DND-41 (cell line): Measurements from ENCODE around the gene ZNF783.

Experiments
- EZH2 ChIP-seq: IDR thresholded peaks from 3 replicates; pipeline ENCODE4 v1.6.1; 2012; ENCODE audit warnings: borderline replicate concordance, low read depth, mild to moderate bottlenecking, moderate library complexity, low read length, inconsistent platforms; ENCODE audit not compliant: severe bottlenecking
- TF ChIP-seq, protein P1 (sequence below): IDR thresholded peaks from 2 replicates; pipeline ENCODE4 v1.5.1; 2012; ENCODE audit warnings: borderline replicate concordance, low read length, moderate library complexity, mild to moderate bottlenecking; ENCODE audit not compliant: poor library complexity, severe bottlenecking; ENCODE audit errors: extremely low read depth

DNA sequence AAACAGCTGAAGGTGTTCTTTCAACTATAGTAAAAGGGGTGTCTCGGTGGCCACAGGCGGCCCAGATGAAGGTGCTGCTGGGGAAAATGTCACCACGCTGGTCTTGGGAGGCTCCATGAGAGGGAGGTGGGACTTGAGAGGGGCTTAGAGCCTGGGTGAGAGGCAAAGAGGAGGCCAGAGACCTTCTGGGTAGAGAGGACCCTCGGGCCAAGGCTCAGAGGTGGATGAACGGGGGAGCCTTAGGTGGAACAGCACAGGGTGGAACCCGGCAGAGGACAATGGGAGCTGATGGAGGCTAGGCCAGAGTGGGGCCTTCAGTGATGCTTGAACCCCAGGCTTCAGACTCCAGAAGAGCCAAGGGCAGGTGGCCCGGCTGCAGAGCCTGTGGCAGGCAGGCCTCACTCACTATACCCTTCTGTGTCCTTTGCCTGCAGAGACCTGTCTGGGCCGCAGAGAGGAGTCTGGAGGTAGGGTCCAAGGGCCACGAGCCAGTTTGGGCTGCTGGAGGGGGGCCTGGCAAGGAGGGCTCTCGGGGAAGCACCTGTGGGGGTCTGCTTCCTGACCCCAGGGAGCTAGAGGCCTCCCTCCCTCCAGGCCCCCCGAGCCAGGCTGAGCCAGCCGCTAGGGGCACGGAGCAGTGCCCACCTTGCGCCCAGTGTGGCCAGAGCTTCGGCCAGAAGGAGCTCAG lies 32.1 kb downstream of the ZNF783 start:
- TF ChIP-seq, protein P1, sequence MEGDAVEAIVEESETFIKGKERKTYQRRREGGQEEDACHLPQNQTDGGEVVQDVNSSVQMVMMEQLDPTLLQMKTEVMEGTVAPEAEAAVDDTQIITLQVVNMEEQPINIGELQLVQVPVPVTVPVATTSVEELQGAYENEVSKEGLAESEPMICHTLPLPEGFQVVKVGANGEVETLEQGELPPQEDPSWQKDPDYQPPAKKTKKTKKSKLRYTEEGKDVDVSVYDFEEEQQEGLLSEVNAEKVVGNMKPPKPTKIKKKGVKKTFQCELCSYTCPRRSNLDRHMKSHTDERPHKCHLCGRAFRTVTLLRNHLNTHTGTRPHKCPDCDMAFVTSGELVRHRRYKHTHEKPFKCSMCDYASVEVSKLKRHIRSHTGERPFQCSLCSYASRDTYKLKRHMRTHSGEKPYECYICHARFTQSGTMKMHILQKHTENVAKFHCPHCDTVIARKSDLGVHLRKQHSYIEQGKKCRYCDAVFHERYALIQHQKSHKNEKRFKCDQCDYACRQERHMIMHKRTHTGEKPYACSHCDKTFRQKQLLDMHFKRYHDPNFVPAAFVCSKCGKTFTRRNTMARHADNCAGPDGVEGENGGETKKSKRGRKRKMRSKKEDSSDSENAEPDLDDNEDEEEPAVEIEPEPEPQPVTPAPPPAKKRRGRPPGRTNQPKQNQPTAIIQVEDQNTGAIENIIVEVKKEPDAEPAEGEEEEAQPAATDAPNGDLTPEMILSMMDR, result no peak
- TF ChIP-seq EZH2, result no peak
